H9 (cell line): ENCODE data around the gene RTL3. TPM values are rescaled to one million over a fixed set of nuclear protein-coding genes. Genes with fewer than 3 reads are reported as not detected.

Experiments used
- DNase-seq: peaks from one replicate; pipeline ENCODE4 v3.0.0-alpha.2; 2017
- H2AFZ ChIP-seq: one replicate; pipeline ENCODE4 v1.6.1; 2013; ENCODE audit warnings: mild to moderate bottlenecking, low read length, control low read depth, moderate library complexity
- H2AK5ac ChIP-seq: 2 replicates; pipeline ENCODE4 v1.6.1; 2013; ENCODE audit warnings: low read length, control low read depth, mixed read lengths; ENCODE audit not compliant: insufficient read length
- H2BK120ac ChIP-seq: one replicate; pipeline ENCODE4 v1.6.1; 2013; ENCODE audit warnings: low read depth, mild to moderate bottlenecking, low read length, control low read depth, inconsistent platforms; ENCODE audit not compliant: poor library complexity, severe bottlenecking
- H2BK12ac ChIP-seq: 2 replicates; pipeline ENCODE4 v1.6.1; 2013; ENCODE audit warnings: low read length, control low read depth, mixed read lengths, low read depth; ENCODE audit not compliant: insufficient read length
- H2BK15ac ChIP-seq: 2 replicates; pipeline ENCODE4 v1.6.1; 2013; ENCODE audit warnings: low read depth, low read length, control low read depth
- H2BK20ac ChIP-seq: one replicate; pipeline ENCODE4 v1.6.1; 2013; ENCODE audit warnings: low read depth, mild to moderate bottlenecking, low read length, control low read depth, inconsistent platforms; ENCODE audit not compliant: poor library complexity, severe bottlenecking
- H2BK5ac ChIP-seq: 2 replicates; pipeline ENCODE4 v1.6.1; 2013; ENCODE audit warnings: low read length, control low read depth, mixed read lengths; ENCODE audit not compliant: insufficient read length
- H3K14ac ChIP-seq: 2 replicates; pipeline ENCODE4 v1.6.1; 2013; ENCODE audit warnings: low read length, control low read depth; ENCODE audit not compliant: insufficient read depth
- H3K18ac ChIP-seq: 2 replicates; pipeline ENCODE4 v1.6.1; 2013; ENCODE audit warnings: low read depth, mild to moderate bottlenecking, mixed read lengths, low read length, control low read depth; ENCODE audit not compliant: insufficient read length
- H3K23ac ChIP-seq: 2 replicates; pipeline ENCODE4 v1.6.1; 2013; ENCODE audit warnings: low read length, control low read depth, mixed read lengths, low read depth; ENCODE audit not compliant: insufficient read length
- H3K23me2 ChIP-seq: 2 replicates; pipeline ENCODE4 v1.6.1; 2013; ENCODE audit warnings: low read depth, mild to moderate bottlenecking, mixed read lengths, low read length, control low read depth; ENCODE audit not compliant: insufficient read length, poor library complexity, severe bottlenecking
- H3K27ac ChIP-seq: 2 replicates; pipeline ENCODE4 v1.5.1; 2013; ENCODE audit warnings: low read length, control low read depth, mixed read lengths, low read depth; ENCODE audit not compliant: insufficient read length
- H3K27me3 ChIP-seq: 2 replicates; pipeline ENCODE4 v1.6.1; 2013; ENCODE audit warnings: low read length, control low read depth, inconsistent platforms; ENCODE audit not compliant: insufficient read depth
- H3K4ac ChIP-seq: 2 replicates; pipeline ENCODE4 v1.6.1; 2013; ENCODE audit warnings: low read depth, mild to moderate bottlenecking, control low read depth, inconsistent platforms, low read length, moderate library complexity
- H3K4me1 ChIP-seq: 2 replicates; pipeline ENCODE4 v1.6.1; 2013; ENCODE audit warnings: low read length, control low read depth, inconsistent platforms; ENCODE audit not compliant: insufficient read depth
- H3K4me2 ChIP-seq: 2 replicates; pipeline ENCODE4 v1.6.1; 2013; ENCODE audit warnings: low read length, control low read depth, mixed read lengths; ENCODE audit not compliant: insufficient read length, insufficient read depth
- H3K56ac ChIP-seq: 2 replicates; pipeline ENCODE4 v1.6.1; 2013; ENCODE audit warnings: low read depth, mild to moderate bottlenecking, mixed read lengths, low read length, control low read depth; ENCODE audit not compliant: insufficient read length
- H3K79me1 ChIP-seq: 2 replicates; pipeline ENCODE4 v1.6.1; 2013; ENCODE audit warnings: low read depth, mild to moderate bottlenecking, moderate library complexity, low read length, control low read depth, inconsistent platforms; ENCODE audit not compliant: insufficient read depth, poor library complexity, severe bottlenecking
- H3K79me2 ChIP-seq: 2 replicates; pipeline ENCODE4 v1.6.1; 2013; ENCODE audit warnings: low read length, control low read depth, inconsistent platforms; ENCODE audit not compliant: insufficient read depth
- H3K9ac ChIP-seq: 2 replicates; pipeline ENCODE4 v1.6.1; 2013; ENCODE audit warnings: low read length, control low read depth, mixed read lengths; ENCODE audit not compliant: insufficient read length; ENCODE audit errors: extremely low read depth
- H3K9me3 ChIP-seq: one replicate; pipeline ENCODE4 v1.6.1; 2013; ENCODE audit warnings: low read depth, low read length, inconsistent platforms; ENCODE audit not compliant: control insufficient read depth
- H3T11ph ChIP-seq: one replicate; pipeline ENCODE4 v1.6.1; 2013; ENCODE audit warnings: mild to moderate bottlenecking, low read length, control low read depth, inconsistent platforms
- H4K20me1 ChIP-seq: one replicate; pipeline ENCODE4 v1.6.1; 2013; ENCODE audit not compliant: control insufficient read depth, insufficient read length, insufficient read depth
- H4K5ac ChIP-seq: 2 replicates; pipeline ENCODE4 v1.6.1; 2013; ENCODE audit warnings: low read depth, mild to moderate bottlenecking, mixed read lengths, low read length, control low read depth; ENCODE audit not compliant: insufficient read length
- H4K8ac ChIP-seq: replicated peaks from 2 replicates; pipeline ENCODE4 v1.6.1; 2013; ENCODE audit warnings: low read length, control low read depth, mixed read lengths, low read depth; ENCODE audit not compliant: insufficient read length
- H4K91ac ChIP-seq: 2 replicates; pipeline ENCODE4 v1.6.1; 2013; ENCODE audit warnings: low read depth, mild to moderate bottlenecking, moderate library complexity, mixed read lengths, low read length, control low read depth; ENCODE audit not compliant: insufficient read length
- H3K27ac Mint-ChIP-seq, 3 experiments: 2 replicates in 2 of 3; 3 replicates in 1 of 3; pipeline ENCODE4 v1.8.0; 2020 to 2021; ENCODE audit warnings: mixed read lengths in 3 of 3, mild to moderate bottlenecking in 1 of 3, moderate library complexity in 1 of 3
- H3K27me3 Mint-ChIP-seq: 2 replicates; pipeline ENCODE4 v1.8.0; 2021; ENCODE audit warnings: low read depth, mild to moderate bottlenecking, moderate library complexity, mixed read lengths
- H3K36me3 Mint-ChIP-seq, 3 experiments: 2 replicates in 2 of 3; 3 replicates in 1 of 3; pipeline ENCODE4 v1.8.0; 2020 to 2021; ENCODE audit warnings: low read depth in 3 of 3, mixed read lengths in 3 of 3; ENCODE audit not compliant: insufficient read depth in 1 of 3
- H3K4me1 Mint-ChIP-seq, 2 experiments: 2 replicates each; pipeline ENCODE4 v1.8.0; 2020; ENCODE audit warnings: mixed read lengths in 2 of 2
- H3K4me3 Mint-ChIP-seq, 2 experiments: 2 replicates in 1 of 2; 3 replicates in 1 of 2; pipeline ENCODE4 v1.8.0; 2020 to 2021; ENCODE audit warnings: mild to moderate bottlenecking in 2 of 2, mixed read lengths in 2 of 2, moderate library complexity in 1 of 2
- H3K9me3 Mint-ChIP-seq, 2 experiments: 2 replicates in 1 of 2; 3 replicates in 1 of 2; pipeline ENCODE4 v1.8.0; 2020; ENCODE audit warnings: mild to moderate bottlenecking in 2 of 2, mixed read lengths in 2 of 2, moderate library complexity in 1 of 2
- WGBS: extraction: QIAGEN DNeasy Blood & Tissue Kit; methylation state at CpG from one replicate; pipeline ENCODE4 v1.1.7; 2013; ENCODE audit warnings: missing lambda C conversion rate, low lambda C conversion rate, mixed read lengths; ENCODE audit not compliant: insufficient read length; ENCODE audit errors: extremely low coverage; 5-methylcytosine and 5-hydroxymethylcytosine counted together
- total RNA-seq: library from RNA; stranded (reverse); gene quantifications from 2 replicates; pipeline ENCODE4 v1.2.1, GENCODE V29; 2021
- TF ChIP-seq, protein P1 (sequence below): fragments of 200-600 bp; sonication (generic); conservative IDR thresholded peaks from 3 replicates; pipeline ENCODE4 v1.8.0; 2021; ENCODE audit warnings: antibody characterized with exemption, mild to moderate bottlenecking

RTL3 gene
- total RNA-seq, 1 experiment from 2014 or later = not detected

DNA sequence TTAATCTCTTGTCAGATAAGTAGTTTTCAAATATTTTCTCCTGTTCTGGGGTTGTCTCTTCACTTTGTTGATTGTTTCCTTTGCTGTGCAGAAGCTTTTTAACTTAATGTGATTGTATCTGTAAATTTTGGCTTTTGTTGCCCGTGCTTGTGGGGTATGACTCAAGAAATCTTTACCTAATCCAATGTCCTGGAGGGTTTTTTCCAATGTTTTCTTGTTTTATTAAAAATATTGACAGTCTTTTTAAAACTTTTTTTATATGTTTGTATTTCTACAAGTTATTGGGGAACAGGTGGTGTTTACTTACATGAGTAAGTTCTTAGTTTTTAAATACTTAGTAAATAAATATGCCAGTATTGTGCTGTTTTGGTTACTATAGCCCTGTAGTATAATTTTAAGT, 44.9 kb downstream of the RTL3 start:
- H3K4me1 Mint-ChIP-seq = no peaks in the 10 kb centered on the region
- TF ChIP-seq, protein P1, sequence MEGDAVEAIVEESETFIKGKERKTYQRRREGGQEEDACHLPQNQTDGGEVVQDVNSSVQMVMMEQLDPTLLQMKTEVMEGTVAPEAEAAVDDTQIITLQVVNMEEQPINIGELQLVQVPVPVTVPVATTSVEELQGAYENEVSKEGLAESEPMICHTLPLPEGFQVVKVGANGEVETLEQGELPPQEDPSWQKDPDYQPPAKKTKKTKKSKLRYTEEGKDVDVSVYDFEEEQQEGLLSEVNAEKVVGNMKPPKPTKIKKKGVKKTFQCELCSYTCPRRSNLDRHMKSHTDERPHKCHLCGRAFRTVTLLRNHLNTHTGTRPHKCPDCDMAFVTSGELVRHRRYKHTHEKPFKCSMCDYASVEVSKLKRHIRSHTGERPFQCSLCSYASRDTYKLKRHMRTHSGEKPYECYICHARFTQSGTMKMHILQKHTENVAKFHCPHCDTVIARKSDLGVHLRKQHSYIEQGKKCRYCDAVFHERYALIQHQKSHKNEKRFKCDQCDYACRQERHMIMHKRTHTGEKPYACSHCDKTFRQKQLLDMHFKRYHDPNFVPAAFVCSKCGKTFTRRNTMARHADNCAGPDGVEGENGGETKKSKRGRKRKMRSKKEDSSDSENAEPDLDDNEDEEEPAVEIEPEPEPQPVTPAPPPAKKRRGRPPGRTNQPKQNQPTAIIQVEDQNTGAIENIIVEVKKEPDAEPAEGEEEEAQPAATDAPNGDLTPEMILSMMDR = no peak
- WGBS = no CpG with 5 or more reads among the region's 1 CpG

More for the DNA sequence above, 44.9 kb downstream of the RTL3 start:
- no peak overlapping the region for H3K14ac ChIP-seq
- no peaks in the 10 kb centered on the region; the same call in 1 of the 2 replicates for H3K27me3 Mint-ChIP-seq
- DNase-seq = no peak
- no peaks in the 10 kb centered on the region for H3K4me1 ChIP-seq
- no peak overlapping the region for H3K4me2 ChIP-seq
- no peak overlapping the region for H3K27ac ChIP-seq
- H4K91ac ChIP-seq = no peak overlapping the region
- H3K23ac ChIP-seq = no peak overlapping the region
- H2AK5ac ChIP-seq = no peak overlapping the region
- H2BK5ac ChIP-seq = no peak overlapping the region
- no peak overlapping the region for H3K56ac ChIP-seq
- H2BK20ac ChIP-seq = no peak overlapping the region
- H2BK120ac ChIP-seq = no peak overlapping the region
- no peak overlapping the region for H2AFZ ChIP-seq
- no peaks in the 10 kb centered on the region for H3K27me3 ChIP-seq
- H3K4ac ChIP-seq = no peak overlapping the region
- H3K9me3 ChIP-seq = no peaks in the 10 kb centered on the region
- H3K79me1 ChIP-seq = no peaks in the 10 kb centered on the region
- no peak overlapping the region for H4K8ac ChIP-seq
- no peak overlapping the region for H4K5ac ChIP-seq
- peaks cover 0 to 1% (median 0%) of the 10 kb centered on the region in 3 experiments; a peak in 1 of 7 replicates for H3K36me3 Mint-ChIP-seq
- H3K9me3 Mint-ChIP-seq = peaks cover 67 to 76% of the 10 kb centered on the region in 2 experiments
- no peak overlapping the region for H3K4me3 Mint-ChIP-seq
- H3K23me2 ChIP-seq = no peaks in the 10 kb centered on the region
- H3K9ac ChIP-seq = no peak overlapping the region
- H2BK15ac ChIP-seq = no peak overlapping the region
- no peak overlapping the region for H3T11ph ChIP-seq
- no peak overlapping the region for H2BK12ac ChIP-seq
- no peaks in the 10 kb centered on the region for H3K79me2 ChIP-seq
- H3K27ac Mint-ChIP-seq = no peak overlapping the region
- no peak overlapping the region for H3K18ac ChIP-seq
- no peaks in the 10 kb centered on the region for H4K20me1 ChIP-seq

Other genes with a start within 250 kb of the RTL3 start
- gene LPAR4, start 88.4 kb upstream of the RTL3 start, total RNA-seq = 6.0 and 6.4 TPM in 2 replicates